ENCODE data around the gene DPP10.

DNA sequence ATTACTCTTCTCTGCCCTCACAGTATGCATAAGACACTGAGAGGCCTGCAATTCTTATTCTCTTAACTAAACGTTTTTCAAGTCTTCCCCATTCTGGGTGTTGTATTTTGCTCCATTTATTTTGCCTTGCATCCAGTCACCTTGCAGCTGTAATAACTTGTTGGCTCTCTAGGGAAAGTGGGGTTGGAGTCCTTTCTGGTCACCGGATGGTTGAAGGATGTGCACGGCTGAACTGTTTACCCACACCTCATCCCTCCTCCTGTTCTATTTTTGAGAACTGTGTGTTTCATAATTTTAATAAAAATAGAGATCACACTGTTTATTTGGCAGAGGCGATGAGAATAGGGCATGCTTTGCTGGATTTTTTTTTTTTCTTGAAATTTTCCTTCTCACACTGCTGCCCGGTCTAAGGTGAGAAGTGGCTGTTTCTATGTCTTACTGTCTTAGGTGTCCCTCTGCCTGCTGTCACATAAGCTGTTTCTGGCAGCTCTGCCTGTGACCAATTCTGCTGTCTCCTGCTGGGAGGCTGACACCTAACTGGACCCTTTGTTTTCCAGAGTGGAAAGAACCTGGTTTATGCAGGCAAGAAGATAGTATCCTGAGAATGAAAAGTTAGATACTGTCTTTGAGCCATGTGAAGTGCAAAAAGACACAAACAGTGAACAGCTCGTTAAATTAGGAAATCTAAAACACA lies 342.6 kb downstream of the DPP10 start:
- TF ChIP-seq CTCF (IDR thresholded peaks at IDR 0.05) (no peak), EP300 (IDR thresholded peaks at IDR 0.05) (no peak)
